ENCODE data around the gene AAMDC. TPM values are rescaled to one million over a fixed set of nuclear protein-coding genes. Genes with fewer than 3 reads are reported as not detected.

The AAMDC gene
- total RNA-seq, 4 donors from 2014 or later, result 55.2 to 117 (median 74.0) TPM

DNA sequence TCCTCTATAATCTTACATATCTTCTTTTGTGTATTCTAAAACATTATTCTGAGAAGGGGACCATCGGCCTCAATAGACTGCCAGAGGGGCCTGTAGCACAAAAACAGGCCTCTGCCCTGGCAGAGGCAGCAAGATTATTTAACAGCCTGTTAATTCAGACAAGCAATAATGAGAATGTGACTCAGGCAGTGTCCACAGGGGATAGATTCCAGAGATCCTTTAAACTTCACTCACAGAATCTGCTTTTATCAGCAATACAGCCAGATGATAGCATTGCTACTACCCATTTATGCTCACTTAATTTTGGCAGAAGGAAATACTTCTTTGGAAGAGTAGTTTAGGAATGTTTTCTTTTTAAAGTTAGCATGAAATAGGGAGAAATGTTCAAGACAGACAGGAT, 44.9 kb downstream of the AAMDC start:
- H3K4me1 ChIP-seq, result peaks cover 0 to 11% (median 0%) of the 10 kb centered on the region in 3 donors
- no peak overlapping the region for H3K4me3 ChIP-seq
- ATAC-seq, result no peak
- TF ChIP-seq, protein P1, sequence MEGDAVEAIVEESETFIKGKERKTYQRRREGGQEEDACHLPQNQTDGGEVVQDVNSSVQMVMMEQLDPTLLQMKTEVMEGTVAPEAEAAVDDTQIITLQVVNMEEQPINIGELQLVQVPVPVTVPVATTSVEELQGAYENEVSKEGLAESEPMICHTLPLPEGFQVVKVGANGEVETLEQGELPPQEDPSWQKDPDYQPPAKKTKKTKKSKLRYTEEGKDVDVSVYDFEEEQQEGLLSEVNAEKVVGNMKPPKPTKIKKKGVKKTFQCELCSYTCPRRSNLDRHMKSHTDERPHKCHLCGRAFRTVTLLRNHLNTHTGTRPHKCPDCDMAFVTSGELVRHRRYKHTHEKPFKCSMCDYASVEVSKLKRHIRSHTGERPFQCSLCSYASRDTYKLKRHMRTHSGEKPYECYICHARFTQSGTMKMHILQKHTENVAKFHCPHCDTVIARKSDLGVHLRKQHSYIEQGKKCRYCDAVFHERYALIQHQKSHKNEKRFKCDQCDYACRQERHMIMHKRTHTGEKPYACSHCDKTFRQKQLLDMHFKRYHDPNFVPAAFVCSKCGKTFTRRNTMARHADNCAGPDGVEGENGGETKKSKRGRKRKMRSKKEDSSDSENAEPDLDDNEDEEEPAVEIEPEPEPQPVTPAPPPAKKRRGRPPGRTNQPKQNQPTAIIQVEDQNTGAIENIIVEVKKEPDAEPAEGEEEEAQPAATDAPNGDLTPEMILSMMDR (IDR thresholded peaks at IDR 0.05), result no peak
- TF ChIP-seq POLR2AphosphoS5 (IDR thresholded peaks at IDR 0.05) (no peak), EP300 (IDR thresholded peaks at IDR 0.05) (no peak), POLR2A (IDR thresholded peaks at IDR 0.05) (no peak)
- no peaks in the 10 kb centered on the region for H3K9me3 ChIP-seq
- H3K36me3 ChIP-seq, result peaks cover 5 to 48% of the 10 kb centered on the region in 2 donors
- no peaks in the 10 kb centered on the region for H3K27me3 ChIP-seq
- 43 to 80% methylated on average over 1 of the region's 1 CpG for WGBS, 2 donors (ENCODE audit: low coverage in 1 of 2)
- H3K27ac ChIP-seq, result no peak overlapping the region

- Histone ChIP-seq H3K36me3 (peaks cover 5 to 50% of the 10 kb centered on the region in 2 donors), H3K9me3 (no peaks in the 10 kb centered on the region), H3K27ac (no peak overlapping the region), H3K4me3 (no peak overlapping the region), H3K4me1 (peaks cover 0 to 11% (median 0%) of the 10 kb centered on the region in 3 donors), H3K27me3 (no peaks in the 10 kb centered on the region)
- ATAC-seq, result no peak
- TF ChIP-seq EP300 (IDR thresholded peaks at IDR 0.05) (no peak), POLR2AphosphoS5 (IDR thresholded peaks at IDR 0.05) (no peak), POLR2A (IDR thresholded peaks at IDR 0.05) (no peak)
- TF ChIP-seq, protein P1 (IDR thresholded peaks at IDR 0.05), result no peak
- 67 to 100% methylated on average over 1 of the region's 1 CpG for WGBS, 2 donors (ENCODE audit: low coverage in 1 of 2)
Observed at GRCh38 chr11:77866336-77866735, 45.4 kb downstream of the AAMDC start.

DNA sequence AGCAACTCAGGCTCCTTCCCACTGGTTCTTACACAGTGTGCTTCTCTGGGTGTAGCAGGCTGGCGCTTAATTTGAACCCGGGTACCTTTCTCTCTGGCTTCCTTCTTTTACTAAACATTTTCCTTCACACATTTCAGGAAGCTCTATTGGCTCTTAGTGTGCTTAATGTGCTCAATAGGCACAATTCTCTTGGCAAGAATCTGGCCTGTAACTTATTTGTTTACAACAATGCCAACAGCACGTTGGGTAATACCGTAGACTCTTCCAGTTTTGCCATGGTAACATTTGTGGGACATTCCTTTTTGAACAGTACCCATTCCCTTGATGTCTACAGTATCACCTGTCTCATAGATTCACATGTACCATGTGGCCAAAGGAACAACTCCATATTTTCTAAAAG, 47.8 kb downstream of the AAMDC start:
- Histone ChIP-seq H3K27me3 (no peaks in the 10 kb centered on the region), H3K36me3 (peaks cover 5 to 54% of the 10 kb centered on the region in 2 donors), H3K9me3 (no peaks in the 10 kb centered on the region), H3K4me3 (no peak overlapping the region), H3K27ac (no peak overlapping the region), H3K4me1 (peaks cover 0 to 19% (median 0%) of the 10 kb centered on the region in 3 donors)
- 100% methylated on average over 2 to 4 of the region's 4 CpGs for WGBS, 2 donors (ENCODE audit: low coverage in 1 of 2)
- no peak for TF ChIP-seq POLR2A (IDR thresholded peaks at IDR 0.05)
- TF ChIP-seq EP300 (IDR thresholded peaks at IDR 0.05), result no peak
- no peak for TF ChIP-seq POLR2AphosphoS5 (IDR thresholded peaks at IDR 0.05)
- TF ChIP-seq, protein P1 (IDR thresholded peaks at IDR 0.05), result no peak
- ATAC-seq, result no peak

GRCh38 chr11:77871855-77872254, 50.9 kb downstream of the AAMDC start:
- Histone ChIP-seq H3K4me3 (no peak overlapping the region), H3K36me3 (peaks cover 5 to 76% of the 10 kb centered on the region in 2 donors), H3K27me3 (no peaks in the 10 kb centered on the region), H3K9me3 (no peaks in the 10 kb centered on the region), H3K27ac (no peak overlapping the region), H3K4me1 (peaks cover 0 to 26% (median 0%) of the 10 kb centered on the region in 3 donors)
- TF ChIP-seq POLR2AphosphoS5 (IDR thresholded peaks at IDR 0.05), result no peak
- no peak for TF ChIP-seq EP300 (IDR thresholded peaks at IDR 0.05)
- TF ChIP-seq POLR2A (IDR thresholded peaks at IDR 0.05), result no peak
- TF ChIP-seq, protein P1 (IDR thresholded peaks at IDR 0.05), result no peak
- WGBS, 2 donors (ENCODE audit: low coverage in 1 of 2), result 85 to 93% methylated on average over 3 of the region's 3 CpGs
- no peak for ATAC-seq

- ATAC-seq, result no peak
- WGBS, 2 donors (ENCODE audit: low coverage in 1 of 2), result 76 to 80% methylated on average over 1 of the region's 1 CpG
- TF ChIP-seq EP300 (IDR thresholded peaks at IDR 0.05) (no peak), POLR2AphosphoS5 (IDR thresholded peaks at IDR 0.05) (no peak), POLR2A (IDR thresholded peaks at IDR 0.05) (no peak)
- TF ChIP-seq, protein P1 (IDR thresholded peaks at IDR 0.05), result no peak
- no peaks in the 10 kb centered on the region for H3K27me3 ChIP-seq
- H3K9me3 ChIP-seq, result no peaks in the 10 kb centered on the region
- H3K27ac ChIP-seq, result no peak overlapping the region
- peaks cover 0 to 37% (median 0%) of the 10 kb centered on the region in 3 donors for H3K4me1 ChIP-seq
- H3K36me3 ChIP-seq, result peaks cover 5 to 86% of the 10 kb centered on the region in 2 donors
- H3K4me3 ChIP-seq, result no peak overlapping the region
Observed at GRCh38 chr11:77873345-77873744, 52.4 kb downstream of the AAMDC start.
